SK-N-SH (cell line): Measurements from ENCODE around the gene NACA2.

Source experiments
- SMC3 ChIP-seq: IDR thresholded peaks from 2 replicates; pipeline ENCODE4 v1.6.1; 2012; ENCODE audit warnings: low read depth, low read length, improper control_type of control experiment
- TF ChIP-seq, protein P1 (sequence below): fragments of 150-350 bp; IDR thresholded peaks from 2 replicates; pipeline ENCODE4 v1.6.1; 2016; ENCODE audit warnings: mild to moderate bottlenecking, low read depth, low read length
- TF ChIP-seq, protein P2 (sequence below): fragments of 200-600 bp; sonication (generic); IDR thresholded peaks from 2 replicates; pipeline ENCODE4 v1.6.1; 2017; ENCODE audit warnings: antibody characterized with exemption, mild to moderate bottlenecking, moderate library complexity

DNA sequence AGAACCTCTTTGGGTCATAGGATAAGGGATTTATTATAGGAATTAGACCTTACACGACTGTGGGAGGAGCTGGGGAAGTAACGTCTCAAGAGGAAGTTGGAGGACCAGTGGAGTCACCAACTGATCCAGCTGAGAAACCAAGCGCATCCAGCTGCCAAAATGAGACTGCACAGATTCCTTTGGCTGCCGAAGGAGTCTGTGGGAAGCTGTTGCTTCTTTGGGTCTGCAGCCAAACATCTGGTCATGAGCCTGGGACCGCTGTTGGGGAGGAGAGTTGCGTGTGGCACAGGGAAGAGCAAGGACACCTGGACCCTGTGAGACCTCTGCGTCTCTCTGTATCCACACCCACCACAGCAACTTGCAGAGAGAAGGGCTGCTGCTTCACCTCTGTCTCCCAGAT, 2.4 kb upstream of the NACA2 start:
- TF ChIP-seq, protein P1, sequence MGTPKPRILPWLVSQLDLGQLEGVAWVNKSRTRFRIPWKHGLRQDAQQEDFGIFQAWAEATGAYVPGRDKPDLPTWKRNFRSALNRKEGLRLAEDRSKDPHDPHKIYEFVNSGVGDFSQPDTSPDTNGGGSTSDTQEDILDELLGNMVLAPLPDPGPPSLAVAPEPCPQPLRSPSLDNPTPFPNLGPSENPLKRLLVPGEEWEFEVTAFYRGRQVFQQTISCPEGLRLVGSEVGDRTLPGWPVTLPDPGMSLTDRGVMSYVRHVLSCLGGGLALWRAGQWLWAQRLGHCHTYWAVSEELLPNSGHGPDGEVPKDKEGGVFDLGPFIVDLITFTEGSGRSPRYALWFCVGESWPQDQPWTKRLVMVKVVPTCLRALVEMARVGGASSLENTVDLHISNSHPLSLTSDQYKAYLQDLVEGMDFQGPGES: no peak
- TF ChIP-seq, protein P2, sequence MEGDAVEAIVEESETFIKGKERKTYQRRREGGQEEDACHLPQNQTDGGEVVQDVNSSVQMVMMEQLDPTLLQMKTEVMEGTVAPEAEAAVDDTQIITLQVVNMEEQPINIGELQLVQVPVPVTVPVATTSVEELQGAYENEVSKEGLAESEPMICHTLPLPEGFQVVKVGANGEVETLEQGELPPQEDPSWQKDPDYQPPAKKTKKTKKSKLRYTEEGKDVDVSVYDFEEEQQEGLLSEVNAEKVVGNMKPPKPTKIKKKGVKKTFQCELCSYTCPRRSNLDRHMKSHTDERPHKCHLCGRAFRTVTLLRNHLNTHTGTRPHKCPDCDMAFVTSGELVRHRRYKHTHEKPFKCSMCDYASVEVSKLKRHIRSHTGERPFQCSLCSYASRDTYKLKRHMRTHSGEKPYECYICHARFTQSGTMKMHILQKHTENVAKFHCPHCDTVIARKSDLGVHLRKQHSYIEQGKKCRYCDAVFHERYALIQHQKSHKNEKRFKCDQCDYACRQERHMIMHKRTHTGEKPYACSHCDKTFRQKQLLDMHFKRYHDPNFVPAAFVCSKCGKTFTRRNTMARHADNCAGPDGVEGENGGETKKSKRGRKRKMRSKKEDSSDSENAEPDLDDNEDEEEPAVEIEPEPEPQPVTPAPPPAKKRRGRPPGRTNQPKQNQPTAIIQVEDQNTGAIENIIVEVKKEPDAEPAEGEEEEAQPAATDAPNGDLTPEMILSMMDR: no peak
- TF ChIP-seq SMC3: no peak
